HG03135 (cell line): ENCODE data around the gene FRMD8.
"Not testable (repeated sequence)": the region's sequence is repeated elsewhere in the genome, so short reads cannot be mapped to it uniquely, and the experiment has no call there.

Experiments used
- ATAC-seq: cut with Tn5 transposase; IDR thresholded peaks from one replicate; pipeline ENCODE4 v1.9.1; 2021; ENCODE audit warnings: mild to moderate bottlenecking, moderate library complexity; ENCODE audit not compliant: unreplicated experiment

FRMD8 gene

DNA sequence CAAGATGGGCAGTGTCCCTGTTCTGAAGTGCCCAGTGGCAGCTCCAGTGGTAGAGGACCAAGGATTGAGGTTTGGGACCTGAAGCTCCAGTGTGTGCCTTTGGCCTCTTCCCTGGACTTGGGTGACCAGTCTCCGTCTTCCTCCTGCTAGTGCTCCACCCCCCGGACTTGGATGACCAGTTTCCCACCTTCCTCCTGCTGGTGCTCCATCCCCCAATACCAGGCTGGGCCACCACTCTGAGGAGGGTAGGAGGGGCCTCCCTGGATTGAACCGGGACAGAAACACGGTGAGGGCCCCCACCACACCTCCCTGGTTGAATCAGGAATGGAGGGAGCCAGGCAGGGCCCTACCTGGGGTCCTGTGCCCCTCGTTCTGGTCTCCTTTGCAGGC lies 25.2 kb downstream of the FRMD8 start:
- ATAC-seq: no peak

- ATAC-seq: no peak
Measured at GRCh38 chr11:65412271-65413076, 26.0 kb downstream of the FRMD8 start.

GRCh38 chr11:65413077-65413664 lies 26.7 kb downstream of the FRMD8 start:
- not testable (repeated sequence) for ATAC-seq

GRCh38 chr11:65414776-65415498 lies 28.5 kb downstream of the FRMD8 start:
- ATAC-seq: no peak

- ATAC-seq: no peak
Measured at GRCh38 chr11:65415499-65416340, 29.3 kb downstream of the FRMD8 start.

DNA sequence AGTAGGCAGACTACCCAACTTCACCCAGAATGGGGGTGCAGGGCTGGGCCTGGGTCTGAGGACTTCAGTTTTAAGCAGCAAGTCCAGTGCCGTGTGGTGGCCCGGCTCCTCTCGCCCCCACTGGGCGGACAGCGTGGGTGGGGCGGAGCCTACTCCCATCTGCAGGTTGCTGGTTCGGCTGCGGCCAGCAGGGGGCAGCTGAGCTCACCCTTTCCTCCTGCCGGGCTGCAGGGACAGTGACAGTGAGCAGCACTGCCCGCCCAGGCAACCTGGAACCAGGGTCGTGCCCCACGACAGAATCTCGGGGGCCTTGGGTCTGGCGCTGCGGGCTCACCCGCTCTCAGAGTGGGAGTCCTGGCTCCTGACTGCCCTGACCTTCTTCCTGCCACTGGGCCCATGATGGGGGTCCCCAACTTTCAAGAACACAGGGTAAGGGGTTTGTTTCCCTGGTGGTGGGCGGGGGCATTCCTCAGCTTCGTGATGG lies 29.9 kb downstream of the FRMD8 start:
- ATAC-seq: no peak

DNA sequence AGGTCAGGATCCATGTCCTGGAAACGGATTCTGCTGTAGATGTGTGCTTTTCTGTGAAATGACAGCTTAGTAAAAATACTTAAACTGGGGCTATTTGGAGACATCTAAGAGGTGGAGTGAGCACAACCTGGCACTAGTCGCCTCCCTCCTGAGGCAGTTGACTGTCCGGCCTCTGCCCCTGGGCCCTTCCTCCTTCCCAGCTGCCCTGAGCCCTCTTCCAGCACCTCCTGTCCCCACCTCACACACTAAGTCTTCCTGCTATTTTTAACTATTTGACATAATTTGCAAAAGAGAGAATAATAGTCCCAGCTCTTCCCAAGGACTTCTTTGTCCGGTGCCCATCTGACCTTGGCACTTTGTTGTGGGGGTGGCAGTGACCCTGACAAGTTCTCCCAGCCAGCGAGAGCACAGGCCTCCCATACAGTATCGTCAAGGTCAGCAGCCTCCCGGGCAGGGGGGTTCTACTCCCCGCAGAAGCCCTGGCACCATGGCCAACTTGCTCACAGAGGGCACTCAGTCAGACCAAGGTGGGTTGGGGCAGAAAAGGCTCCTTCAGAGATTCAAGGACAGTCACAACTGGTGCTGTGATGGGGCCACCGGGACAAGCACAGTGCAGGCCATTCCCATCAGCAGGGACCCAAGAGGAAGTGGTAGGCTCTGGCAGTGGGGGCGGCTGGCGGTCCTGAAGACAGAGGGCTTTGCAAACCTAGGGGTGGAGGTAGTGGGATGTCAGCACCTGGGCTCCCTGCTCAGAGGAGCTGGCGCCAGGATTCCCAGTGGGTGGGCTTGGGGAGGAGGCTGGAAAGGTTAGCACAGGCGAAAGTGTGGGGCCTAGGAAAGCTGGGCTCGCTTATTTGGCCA lies 30.6 kb downstream of the FRMD8 start:
- ATAC-seq: no peak

DNA sequence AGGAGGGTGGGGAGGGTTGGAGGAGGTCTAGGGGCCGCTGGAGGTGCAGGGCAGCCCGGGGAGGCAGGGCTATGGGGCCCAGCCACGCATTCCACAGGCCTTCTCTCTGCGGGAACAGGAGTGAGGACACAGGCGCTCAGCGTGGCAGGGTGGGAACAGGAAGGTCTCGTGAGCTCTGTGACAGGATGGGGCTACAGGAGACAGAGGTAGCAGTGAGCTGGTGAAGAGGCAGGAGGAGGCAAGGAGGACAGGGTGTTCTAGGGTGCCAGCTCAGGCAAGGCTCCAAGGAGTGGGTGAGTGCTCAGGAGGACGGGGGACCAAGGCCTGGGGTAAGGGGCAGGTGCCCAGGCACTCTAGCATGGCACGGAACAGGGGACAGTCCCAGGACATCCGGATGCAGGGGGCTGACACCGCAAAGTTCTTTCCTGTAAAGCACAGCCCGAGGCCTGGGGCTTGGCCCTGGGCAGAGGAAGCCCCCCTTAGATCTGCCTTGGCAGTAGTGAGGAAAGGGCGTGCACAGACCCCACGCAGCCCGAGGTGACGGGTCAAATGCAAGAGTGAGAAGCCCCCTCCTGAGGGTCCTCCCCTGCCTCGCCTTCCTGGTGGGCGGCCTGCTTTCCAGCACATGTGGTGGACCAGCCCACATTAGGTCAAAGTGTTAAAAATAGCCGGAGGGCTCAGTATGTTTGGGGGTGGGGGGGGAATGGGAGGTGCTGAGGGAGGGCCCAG lies 31.4 kb downstream of the FRMD8 start:
- ATAC-seq: no peak

- peak; percentile 4 for ATAC-seq
Measured at GRCh38 chr11:65418431-65418680, 31.9 kb downstream of the FRMD8 start.

- ATAC-seq: peak; percentile 50
Measured at GRCh38 chr11:65418681-65419459, 32.4 kb downstream of the FRMD8 start.

- no peak for ATAC-seq
Measured at GRCh38 chr11:65419460-65419771, 33.0 kb downstream of the FRMD8 start.

GRCh38 chr11:65419772-65420481 lies 33.5 kb downstream of the FRMD8 start:
- ATAC-seq: no peak

- no peak for ATAC-seq
Measured at GRCh38 chr11:65420506-65420905, 34.1 kb downstream of the FRMD8 start.

DNA sequence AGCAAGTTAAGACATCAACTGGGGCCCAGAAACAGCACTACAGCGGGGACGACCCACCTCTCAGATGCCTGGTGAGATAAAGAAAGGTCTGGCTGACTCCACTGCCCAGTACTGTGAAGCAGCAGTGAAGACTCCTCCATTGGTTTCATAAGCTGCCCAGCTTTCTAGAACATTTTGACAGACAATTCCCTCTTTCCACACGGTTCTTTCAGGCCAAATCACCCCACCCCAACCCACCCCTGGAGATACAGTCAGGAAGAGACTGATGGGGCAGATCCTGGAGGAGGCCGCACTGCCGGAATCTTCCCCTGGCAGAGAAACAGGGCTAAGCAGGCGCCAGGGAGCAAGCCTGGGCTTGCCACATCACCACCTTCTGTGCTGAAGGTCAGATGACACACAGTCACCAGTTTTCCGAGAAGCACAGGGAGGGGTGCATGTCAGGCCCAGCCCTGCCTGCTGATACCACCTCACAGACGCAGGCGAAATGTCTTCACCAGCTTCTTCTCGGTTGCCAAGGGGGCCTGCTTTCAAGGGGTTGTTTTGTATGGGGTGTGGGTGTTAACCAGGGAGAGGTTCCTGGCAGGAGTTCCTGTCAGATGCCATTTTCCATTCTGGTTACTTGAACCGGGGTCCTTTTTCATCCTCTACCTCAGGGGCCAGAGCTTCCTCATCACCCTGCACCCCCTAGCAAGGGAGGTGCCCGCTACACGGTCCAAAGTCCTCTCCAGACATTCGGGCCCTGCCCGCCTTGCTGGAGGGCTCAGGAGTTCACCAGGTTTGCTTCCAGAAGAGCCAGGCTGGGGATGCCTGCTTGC lies 34.7 kb downstream of the FRMD8 start:
- ATAC-seq: no peak

DNA sequence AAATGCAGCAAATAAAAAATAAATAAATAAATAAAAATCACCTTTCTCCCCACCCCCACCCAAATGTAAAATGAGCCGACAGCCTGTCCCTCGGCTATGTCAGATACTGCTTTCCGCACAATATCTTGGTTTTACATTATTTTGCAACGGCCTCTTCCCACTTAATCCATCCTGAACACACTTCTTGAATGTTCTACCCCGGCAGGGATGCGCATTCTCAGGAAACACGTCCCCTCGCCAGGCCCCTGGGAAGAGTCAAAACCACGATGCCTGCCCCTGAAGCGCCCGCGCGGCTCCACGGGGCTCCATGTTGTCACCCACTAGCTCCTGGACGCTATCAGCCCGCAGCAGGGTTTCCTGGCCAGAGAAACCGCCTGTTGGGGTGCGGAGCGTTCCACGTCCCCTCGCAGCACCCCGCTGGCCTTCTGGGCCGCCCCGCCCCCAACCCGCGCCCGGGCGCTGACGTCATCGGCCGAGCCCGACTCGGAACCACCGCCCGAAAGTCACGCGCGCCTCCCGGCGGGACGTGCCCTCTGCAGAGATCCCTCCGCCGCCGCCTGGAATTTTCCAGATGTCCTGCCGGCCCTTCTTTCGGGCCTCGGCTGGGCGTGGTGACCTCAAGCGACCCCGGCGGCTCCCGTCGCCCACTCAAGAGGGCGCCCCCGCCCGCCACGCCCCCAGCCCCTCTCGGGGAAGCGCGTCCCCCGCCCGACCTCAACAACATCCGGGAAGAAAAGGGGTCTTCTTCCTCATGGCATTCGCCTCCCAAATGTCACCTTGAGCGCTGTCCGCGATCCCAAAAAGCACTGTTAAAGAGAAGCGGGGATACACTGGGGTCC lies 35.6 kb downstream of the FRMD8 start:
- no peak for ATAC-seq

DNA sequence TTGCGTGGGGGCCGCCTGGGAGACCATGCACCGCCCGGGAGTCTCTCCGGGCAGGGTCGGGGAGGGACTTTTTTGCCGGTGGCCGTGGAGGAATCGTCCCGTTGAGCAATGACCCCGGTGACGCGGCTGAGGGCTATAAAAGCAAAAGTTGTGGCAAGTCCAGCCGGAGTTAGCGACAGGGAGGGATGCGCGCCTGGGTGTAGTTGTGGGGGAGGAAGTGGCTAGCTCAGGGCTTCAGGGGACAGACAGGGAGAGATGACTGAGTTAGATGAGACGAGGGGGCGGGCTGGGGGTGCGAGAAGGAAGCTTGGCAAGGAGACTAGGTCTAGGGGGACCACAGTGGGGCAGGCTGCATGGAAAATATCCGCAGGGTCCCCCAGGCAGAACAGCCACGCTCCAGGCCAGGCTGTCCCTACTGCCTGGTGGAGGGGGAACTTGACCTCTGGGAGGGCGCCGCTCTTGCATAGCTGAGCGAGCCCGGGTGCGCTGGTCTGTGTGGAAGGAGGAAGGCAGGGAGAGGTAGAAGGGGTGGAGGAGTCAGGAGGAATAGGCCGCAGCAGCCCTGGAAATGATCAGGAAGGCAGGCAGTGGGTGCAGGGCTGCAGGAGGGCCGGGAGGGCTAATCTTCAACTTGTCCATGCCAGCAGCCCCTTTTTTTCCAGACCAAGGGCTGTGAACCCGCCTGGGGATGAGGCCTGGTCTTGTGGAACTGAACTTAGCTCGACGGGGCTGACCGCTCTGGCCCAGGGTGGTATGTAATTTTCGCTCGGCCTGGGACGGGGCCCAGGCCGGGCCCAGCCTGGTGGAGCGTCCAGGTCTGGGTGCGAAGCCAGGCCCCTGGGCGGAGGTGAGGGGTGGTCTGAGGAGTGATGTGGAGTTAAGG lies 36.4 kb downstream of the FRMD8 start, which contains the start of gene NEAT1:
Gene NEAT1, plus strand, starts transcription at position 166 of the 883 bp plus-strand sequence.
- peak; percentile 14 for ATAC-seq
